Fibroblast of lung (primary cell): Measurements from ENCODE around the gene SLC45A2. TPM values are rescaled to one million over a fixed set of nuclear protein-coding genes. Genes with fewer than 3 reads are reported as not detected.
A peak's percentile ranks its signal among the peaks of the same experiment; 100 is the strongest.

ENCODE experiments used
- DNase-seq, 2 donors: peaks; one replicate each; pipeline versions ENCODE4 v3.0.0 to v3.0.0-alpha.2; 2010; ENCODE audit warnings: low read depth in 2 of 2
- H2AFZ ChIP-seq: 2 replicates; pipeline ENCODE4 v1.5.1; 2012; ENCODE audit warnings: low read length, control low read depth, inconsistent platforms
- H3K27ac ChIP-seq: 2 replicates; pipeline ENCODE4 v1.5.1; 2011; ENCODE audit warnings: low read length, control low read depth; ENCODE audit not compliant: insufficient read depth
- H3K27me3 ChIP-seq: 2 replicates; pipeline ENCODE4 v1.5.1; 2011; ENCODE audit warnings: mild to moderate bottlenecking, low read length; ENCODE audit not compliant: control insufficient read depth, insufficient read depth
- H3K36me3 ChIP-seq: 2 replicates; pipeline ENCODE4 v1.5.1; 2011; ENCODE audit warnings: low read length; ENCODE audit not compliant: control insufficient read depth, insufficient read depth
- H3K4me1 ChIP-seq: 2 replicates; pipeline ENCODE4 v1.5.1; 2011; ENCODE audit warnings: low read length; ENCODE audit not compliant: control insufficient read depth, insufficient read depth; ENCODE audit errors: extremely low read depth
- H3K4me2 ChIP-seq: 2 replicates; pipeline ENCODE4 v1.5.1; 2011; ENCODE audit warnings: low read length, control low read depth; ENCODE audit not compliant: insufficient read depth; ENCODE audit errors: extremely low read depth
- H3K4me3 ChIP-seq, 4 experiments: fragments of 200-600 bp in 1 of 4; sonication (generic) in 1 of 4; replicated peaks in 1 of 4; 2 replicates each; pipeline ENCODE4 v1.5.1; 2011 to 2016; ENCODE audit warnings: low read length in 4 of 4, low read depth in 3 of 4, mild to moderate bottlenecking in 3 of 4, control low read depth in 2 of 4, inconsistent platforms in 1 of 4, mixed read lengths in 1 of 4; ENCODE audit not compliant: insufficient read depth in 1 of 4; ENCODE audit errors: control extremely low read depth in 1 of 4
- H3K79me2 ChIP-seq: 2 replicates; pipeline ENCODE4 v1.5.1; 2012; ENCODE audit warnings: mild to moderate bottlenecking, low read length, inconsistent platforms; ENCODE audit not compliant: control insufficient read depth, insufficient read depth
- H3K9ac ChIP-seq: 2 replicates; pipeline ENCODE4 v1.5.1; 2011; ENCODE audit warnings: mild to moderate bottlenecking, low read length, control low read depth; ENCODE audit not compliant: insufficient read depth
- H3K9me3 ChIP-seq: 2 replicates; pipeline ENCODE4 v1.5.1; 2012; ENCODE audit warnings: low read depth, low read length; ENCODE audit not compliant: control insufficient read depth, insufficient read depth
- H4K20me1 ChIP-seq: 2 replicates; pipeline ENCODE4 v1.5.1; 2011; ENCODE audit warnings: low read length; ENCODE audit not compliant: control insufficient read depth, insufficient read depth; ENCODE audit errors: extremely low read depth
- CTCF ChIP-seq, 2 donors: IDR thresholded peaks in 1 of 2; conservative IDR thresholded peaks in 1 of 2; 1 replicate in 1 of 2; 2 replicates in 1 of 2; pipeline ENCODE4 v1.5.1; 2011 to 2012; ENCODE audit warnings: low read length in 2 of 2, control low read depth in 1 of 2, inconsistent platforms in 1 of 2, low read depth in 1 of 2, mild to moderate bottlenecking in 1 of 2
- EZH2 ChIP-seq: IDR thresholded peaks from 2 replicates; pipeline ENCODE4 v1.5.1; 2012; ENCODE audit warnings: low read length, control low read depth, mild to moderate bottlenecking; ENCODE audit errors: missing control alignments
- polyA plus RNA-seq, 2 donors: library from polyadenylated mRNA; depleted of rRNA in 1 of 2; stranded (reverse) in 1 of 2; unstranded in 1 of 2; fragments of >200 nt; gene quantifications; 2 replicates each; pipeline ENCODE4 v1.2.1, GENCODE V29; 2011 to 2012; ENCODE audit warnings: missing spikeins in 1 of 2
- total RNA-seq: library from RNA; depleted of rRNA; stranded (reverse); fragments of >200 nt; gene quantifications from 2 replicates; pipeline ENCODE4 v1.2.1, GENCODE V29; 2014

SLC45A2 gene
- total and polyA plus RNA-seq, 2 donors (not counting 1 experiment from before 2014, with no cell fraction given), result under 0.01 TPM; not detected in 1

DNA sequence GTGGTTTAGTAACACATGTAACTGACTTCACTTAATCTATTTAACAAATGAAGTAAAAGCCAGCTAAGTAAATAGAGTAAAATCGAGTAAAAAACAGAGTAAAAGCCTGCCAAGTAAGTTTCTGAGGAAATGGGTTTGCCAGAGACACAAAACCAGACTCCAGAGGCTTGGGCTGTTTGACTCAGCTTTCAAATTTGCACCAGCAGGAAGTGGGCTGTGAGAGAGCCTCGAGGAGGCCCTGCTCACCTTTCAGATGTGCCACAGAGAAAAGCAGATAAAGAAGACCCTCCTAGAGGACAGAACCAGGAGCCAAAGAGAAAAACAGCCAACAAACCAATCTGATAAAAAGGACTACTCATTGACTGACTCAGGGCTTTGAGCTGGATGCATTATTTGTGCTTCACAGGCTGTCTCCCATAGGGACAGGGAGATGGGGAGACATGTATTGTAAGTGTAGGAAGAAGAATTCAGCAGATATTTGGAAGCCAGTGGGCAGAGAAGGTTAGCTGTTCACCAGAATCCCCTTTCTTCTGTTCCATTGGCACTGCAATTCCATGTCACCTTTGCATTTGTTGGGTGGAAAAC, 37.7 kb upstream of the SLC45A2 start:
- Histone ChIP-seq H2AFZ (peak overlapping the region; percentile 27), H3K27ac (no peak overlapping the region), H3K79me2 (no peaks in the 10 kb centered on the region), H3K4me1 (no peaks in the 10 kb centered on the region), H3K4me2 (no peak overlapping the region), H3K4me3 (no peak overlapping the region), H3K27me3 (no peaks in the 10 kb centered on the region), H3K36me3 (no peaks in the 10 kb centered on the region), H3K9ac (no peak overlapping the region), H4K20me1 (no peaks in the 10 kb centered on the region), H3K9me3 (no peaks in the 10 kb centered on the region)
- TF ChIP-seq EZH2, result no peak
- no peak for TF ChIP-seq CTCF (conservative IDR thresholded peaks at IDR 0.05 in 1 of 2, IDR thresholded peaks at IDR 0.05 in 1 of 2; ENCODE audit: low read depth in 1 of 2, low read length in 2 of 2)
- peak; percentile 19 to 88 for DNase-seq

DNA sequence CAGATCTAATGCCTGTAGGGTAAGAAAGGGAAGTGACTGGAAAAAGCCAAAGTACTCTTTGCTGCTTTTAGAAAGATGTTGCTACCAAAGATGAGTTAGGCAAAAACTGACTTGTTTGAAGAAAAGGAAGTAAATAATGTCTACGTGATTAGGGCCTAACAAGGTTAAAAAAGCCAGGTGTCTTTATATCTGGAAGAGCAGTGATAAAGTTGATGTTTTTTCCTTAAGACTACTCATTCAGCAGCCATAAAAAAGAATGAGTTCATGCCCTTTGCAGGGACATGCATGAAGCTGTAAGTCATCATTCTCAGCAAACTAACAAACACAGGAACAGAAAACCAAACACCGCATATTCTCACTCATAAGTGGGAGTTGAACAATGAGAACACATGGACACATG, 36.8 kb upstream of the SLC45A2 start:
- H3K27me3 ChIP-seq, result no peaks in the 10 kb centered on the region
- no peak overlapping the region for H3K27ac ChIP-seq

DNA sequence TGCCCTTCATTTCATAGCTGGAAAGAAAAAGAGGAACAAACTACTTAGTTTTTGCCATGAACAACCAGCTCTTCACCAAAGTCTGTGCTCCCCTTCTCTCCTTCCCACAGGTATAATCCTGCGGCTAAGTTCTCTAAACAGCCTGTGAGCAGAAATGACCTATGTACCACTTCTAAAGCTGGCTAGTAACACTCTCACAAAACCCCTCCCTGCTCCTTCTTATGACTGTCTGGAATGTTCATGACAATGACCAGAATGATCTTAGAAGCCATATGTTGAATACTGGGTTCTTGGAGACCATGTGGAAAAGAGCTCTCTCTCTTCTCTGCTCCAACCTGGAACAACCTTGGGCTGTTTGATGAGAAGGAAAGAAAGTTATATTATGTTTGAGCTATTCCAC, 36.2 kb upstream of the SLC45A2 start:
- Histone ChIP-seq H3K79me2 (no peaks in the 10 kb centered on the region), H3K27me3 (no peaks in the 10 kb centered on the region), H2AFZ (no peak overlapping the region), H3K27ac (no peak overlapping the region), H3K4me1 (no peaks in the 10 kb centered on the region), H3K9ac (no peak overlapping the region), H4K20me1 (no peaks in the 10 kb centered on the region), H3K9me3 (no peaks in the 10 kb centered on the region), H3K4me2 (no peak overlapping the region), H3K4me3 (no peak overlapping the region), H3K36me3 (no peaks in the 10 kb centered on the region)
- DNase-seq, result no peak
- no peak for TF ChIP-seq CTCF (conservative IDR thresholded peaks at IDR 0.05 in 1 of 2, IDR thresholded peaks at IDR 0.05 in 1 of 2; ENCODE audit: low read depth in 1 of 2, low read length in 2 of 2)
- TF ChIP-seq EZH2, result no peak

More for the DNA sequence above, 36.8 kb upstream of the SLC45A2 start:
- H3K36me3 ChIP-seq, result no peaks in the 10 kb centered on the region
- no peak overlapping the region for H2AFZ ChIP-seq
- TF ChIP-seq CTCF (conservative IDR thresholded peaks at IDR 0.05 in 1 of 2, IDR thresholded peaks at IDR 0.05 in 1 of 2; ENCODE audit: low read depth in 1 of 2, low read length in 2 of 2) (no peak), EZH2 (no peak)
- H3K9me3 ChIP-seq, result no peaks in the 10 kb centered on the region
- no peak overlapping the region for H3K4me3 ChIP-seq
- H3K4me2 ChIP-seq, result no peak overlapping the region
- DNase-seq, result no peak
- no peaks in the 10 kb centered on the region for H4K20me1 ChIP-seq
- H3K4me1 ChIP-seq, result no peaks in the 10 kb centered on the region
- H3K9ac ChIP-seq, result no peak overlapping the region
- H3K79me2 ChIP-seq, result no peaks in the 10 kb centered on the region
